SKM-1 (cell line): ENCODE results near the gene SP3.

Experiments
- DNase-seq: peaks from one replicate; lab custom pipeline; 2025; ENCODE audit not compliant: unreplicated experiment; lab: John Stamatoyannopoulos, UW

SP3 gene

GRCh38 chr2:173997269-173997668 is 32.1 kb upstream of the SP3 start:
- DNase-seq: peak; percentile 92

- DNase-seq: no peak
These were observed 31.6 kb upstream of the SP3 start for GRCh38 chr2:173996766-173997165.

GRCh38 chr2:173993459-173993858 is 28.3 kb upstream of the SP3 start:
- no peak for DNase-seq

GRCh38 chr2:173991856-173992588 is 26.8 kb upstream of the SP3 start:
- no peak for DNase-seq

GRCh38 chr2:173990970-173991819 is 26.0 kb upstream of the SP3 start:
- no peak for DNase-seq

DNA sequence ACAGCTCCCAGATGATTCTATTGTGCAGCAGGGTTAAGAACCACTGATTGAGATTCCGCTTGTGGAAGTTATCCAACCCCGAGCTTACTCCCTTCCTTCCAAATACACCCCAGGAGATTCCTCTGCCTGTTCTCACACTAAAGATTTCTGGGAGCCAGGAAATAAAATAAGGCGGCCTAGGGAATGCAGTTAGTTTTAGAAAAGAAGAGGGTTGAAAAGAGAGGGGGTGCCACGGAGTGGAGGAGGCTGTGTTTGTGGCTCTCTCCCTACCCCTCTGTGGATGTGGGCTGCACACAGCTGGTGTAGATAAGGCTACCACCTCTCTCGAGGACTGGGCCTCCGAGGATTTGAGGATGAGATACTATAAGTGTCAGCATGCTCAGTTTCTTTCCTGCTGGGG is 25.1 kb upstream of the SP3 start:
- DNase-seq: no peak

- DNase-seq: no peak
These were observed 24.7 kb upstream of the SP3 start for GRCh38 chr2:173989884-173990215.

DNA sequence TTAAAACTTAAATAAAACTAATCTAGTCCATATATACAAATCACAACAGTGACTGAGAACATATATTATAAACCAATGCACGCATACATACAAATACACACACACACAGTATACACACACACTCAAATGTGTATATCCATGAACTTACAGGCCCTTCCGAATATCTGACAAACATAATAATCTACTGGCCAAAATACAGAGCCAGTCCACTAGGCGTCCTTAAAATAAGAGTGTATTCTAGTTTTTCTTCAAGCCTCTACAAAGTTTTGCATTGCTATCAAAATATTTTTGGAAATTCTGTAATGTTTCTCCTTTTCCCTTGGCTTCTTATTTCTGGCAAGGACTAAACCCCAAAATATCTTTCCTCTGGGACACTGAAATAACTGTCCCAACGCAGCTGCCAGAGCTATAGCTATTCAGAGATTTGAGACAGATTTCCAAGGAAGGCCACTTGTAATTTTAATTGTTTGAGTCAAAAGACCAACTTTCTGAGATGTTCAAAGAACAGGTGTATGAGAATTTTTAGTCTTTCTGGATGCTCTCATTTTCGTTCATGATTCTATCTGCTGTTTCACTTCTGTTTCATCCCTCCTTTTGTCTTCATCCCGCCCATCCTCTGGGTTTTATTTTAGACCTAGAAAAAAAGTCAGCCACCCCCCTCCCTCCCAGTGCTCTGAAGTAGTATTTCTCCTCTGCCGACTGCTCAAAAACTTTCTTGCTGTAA is 24.1 kb upstream of the SP3 start:
- DNase-seq: no peak

DNA sequence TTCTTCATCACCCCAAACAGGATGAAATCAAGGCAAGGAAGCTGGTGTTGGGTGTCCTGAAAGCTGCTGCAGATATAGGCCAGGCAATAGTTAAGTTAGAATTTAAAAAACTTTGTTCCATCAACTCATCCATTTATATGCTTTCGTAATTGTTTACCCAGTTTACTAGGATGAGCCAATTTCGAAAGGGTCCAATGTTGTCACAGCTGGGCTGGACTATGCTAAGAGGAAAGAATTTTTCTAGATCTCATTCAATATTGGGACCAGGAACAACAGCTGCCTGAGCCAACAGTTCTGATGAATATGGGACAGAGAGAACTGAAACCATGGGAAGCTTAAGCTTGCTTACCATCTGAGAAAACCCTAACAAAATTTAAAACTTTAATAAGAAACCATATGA is 21.6 kb upstream of the SP3 start:
- no peak for DNase-seq

- DNase-seq: no peak
These were observed 20.4 kb upstream of the SP3 start for GRCh38 chr2:173985605-173985992.

GRCh38 chr2:173984866-173985604 is 19.9 kb upstream of the SP3 start:
- no peak for DNase-seq

GRCh38 chr2:173983391-173983871 is 18.3 kb upstream of the SP3 start:
- DNase-seq: no peak

DNA sequence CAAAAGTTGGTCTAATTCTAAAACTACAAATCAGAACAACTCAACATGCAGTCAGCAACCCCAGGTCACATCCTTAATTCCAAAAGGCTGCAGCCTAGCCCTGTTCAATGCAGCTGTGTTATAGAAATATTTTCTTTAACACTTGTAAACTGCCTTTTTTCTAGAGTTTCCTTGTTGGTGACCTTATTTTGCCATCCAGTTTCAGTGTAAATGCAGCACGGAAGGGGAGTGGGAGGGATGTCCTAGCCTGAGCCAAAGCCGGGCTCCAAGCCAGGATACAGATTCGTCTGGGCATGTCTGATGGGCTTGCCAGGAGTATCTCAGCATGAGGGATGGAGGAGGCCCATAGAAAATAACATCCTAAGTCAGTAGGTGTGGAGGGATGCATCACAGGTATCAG is 17.7 kb upstream of the SP3 start:
- DNase-seq: no peak

- no peak for DNase-seq
These were observed 17.1 kb upstream of the SP3 start for GRCh38 chr2:173982182-173982714.

GRCh38 chr2:173981520-173981919 is 16.3 kb upstream of the SP3 start:
- no peak for DNase-seq

- no peak for DNase-seq
These were observed 14.7 kb upstream of the SP3 start for GRCh38 chr2:173979751-173980351.

GRCh38 chr2:173978447-173978846 is 13.3 kb upstream of the SP3 start:
- no peak for DNase-seq

DNA sequence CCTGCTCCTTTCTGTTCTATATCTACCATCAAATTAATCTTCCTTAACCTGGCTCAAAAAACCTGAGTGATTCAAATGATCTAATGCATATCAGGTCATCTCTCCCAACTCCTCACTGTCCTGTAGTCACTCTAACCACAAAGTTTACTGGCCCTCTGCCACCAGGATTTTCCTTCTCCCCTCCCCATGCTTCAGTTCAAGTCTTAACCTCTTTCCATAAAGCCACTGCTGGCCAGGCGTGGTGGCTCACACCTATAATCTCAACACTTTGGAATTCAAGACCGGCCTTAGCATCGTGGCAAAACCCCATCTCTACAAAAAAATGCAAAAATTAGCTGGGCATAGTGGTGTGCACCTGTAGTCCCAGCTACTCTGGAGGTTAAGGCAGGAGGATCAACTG is 7.5 kb upstream of the SP3 start:
- DNase-seq: no peak

GRCh38 chr2:173972165-173972564 is 7.0 kb upstream of the SP3 start:
- no peak for DNase-seq

- no peak for DNase-seq
These were observed 5.3 kb upstream of the SP3 start for GRCh38 chr2:173970516-173970924.
